AG04450 (cell line): ENCODE measurements around the gene SMIM41. TPM values are rescaled to one million over a fixed set of nuclear protein-coding genes. Genes with fewer than 3 reads are reported as not detected.

Experiments
- CTCF ChIA-PET: fragments of 300-600, 350-600 bp; formaldehyde crosslinking; extraction: SDS; loops from one replicate; lab custom pipeline; 2022; ENCODE audit warnings: antibody characterized with exemption, inconsistent platforms; lab: Charles Lee
- POLR2A ChIA-PET: fragments of 350-600 bp; formaldehyde crosslinking; extraction: SDS; loops from one replicate; lab custom pipeline; 2021; ENCODE audit warnings: antibody characterized with exemption, inconsistent platforms; lab: Yijun Ruan, JAX
- DNase-seq: peaks from one replicate; pipeline ENCODE4 v3.0.0-alpha.2; 2011; ENCODE audit warnings: low read depth, low spot score
- H3K27ac ChIP-seq: one replicate; pipeline ENCODE4 v1.5.1; 2012; ENCODE audit warnings: low read depth, low read length, control low read depth
- H3K27me3 ChIP-seq: one replicate; pipeline ENCODE4 v1.6.0; 2012; ENCODE audit warnings: low read length; ENCODE audit not compliant: control insufficient read depth, insufficient read depth
- H3K4me3 ChIP-seq: 2 replicates; pipeline ENCODE4 v1.5.1; 2011; ENCODE audit warnings: mild to moderate bottlenecking, low read depth, low read length, control low read depth
- H3K9me3 ChIP-seq: 2 replicates; pipeline ENCODE4 v1.5.1; 2012; ENCODE audit warnings: low read length; ENCODE audit not compliant: control insufficient read depth, insufficient read depth
- polyA plus RNA-seq: library from polyadenylated mRNA; depleted of rRNA; stranded (reverse); fragments of >200 nt; gene quantifications from 2 replicates; pipeline ENCODE4 v1.2.3, GENCODE V29; 2011
- TF ChIP-seq, protein P1 (sequence below): IDR thresholded peaks from 2 replicates; pipeline ENCODE4 v1.5.1; 2011; ENCODE audit warnings: low read depth, low read length, control low read depth, inconsistent platforms

Gene SMIM41
- polyA plus RNA-seq, 1 experiment = not detected

DNA sequence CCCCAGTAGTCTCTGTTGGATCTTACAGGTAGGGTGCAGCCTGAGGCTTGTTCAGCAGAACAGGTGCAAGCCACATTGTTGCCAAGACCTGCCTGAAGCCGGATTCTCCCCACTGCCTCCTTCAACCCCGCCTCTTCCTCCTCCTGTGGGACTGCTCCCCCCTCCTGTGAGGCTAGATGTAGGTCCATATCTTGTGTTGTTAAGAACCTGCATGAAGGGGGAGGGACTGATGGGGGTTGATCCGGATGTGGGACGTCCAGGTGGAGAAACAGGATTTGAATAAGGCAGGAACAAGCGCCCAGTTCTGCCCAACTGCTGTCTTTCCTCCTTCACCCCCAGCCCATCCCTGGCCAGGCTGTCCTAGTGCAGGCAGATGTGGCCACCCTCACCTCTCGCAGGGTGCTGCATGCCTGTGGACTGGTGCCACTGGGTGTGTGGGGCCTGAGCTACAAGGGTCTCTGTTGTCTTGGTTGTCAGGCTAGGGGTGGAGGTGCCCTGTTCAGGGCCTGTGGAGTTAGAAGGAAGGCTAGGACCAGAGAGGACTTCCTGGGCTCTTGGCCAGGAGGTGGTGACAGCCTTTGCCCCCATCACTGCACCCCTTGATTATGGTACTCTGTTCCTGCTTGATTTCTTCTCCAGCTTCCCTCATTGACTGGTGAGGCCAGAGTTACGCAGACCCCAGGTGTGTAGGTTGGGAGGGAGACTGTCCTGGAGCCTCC lies 26.9 kb upstream of the SMIM41 start:
- H3K4me3 ChIP-seq = peak overlapping the region; percentile 79
- CTCF ChIA-PET = interaction anchor here (0.7 to 2.6 kb wide), 4 partner anchors 16 to 32 kb away, joined by 4 to 21 read pairs (median 7); no protein-coding TSS in a partner anchor
- DNase-seq = no peak
- no peaks in the 10 kb centered on the region for H3K27me3 ChIP-seq
- H3K27ac ChIP-seq = no peak overlapping the region
- POLR2A ChIA-PET = interaction anchor here (1.0 to 2.7 kb wide), 4 partner anchors 12 to 28 kb away, joined by 5 to 30 read pairs (median 13); partner anchors contain the start of gene ATG101
- TF ChIP-seq, protein P1, sequence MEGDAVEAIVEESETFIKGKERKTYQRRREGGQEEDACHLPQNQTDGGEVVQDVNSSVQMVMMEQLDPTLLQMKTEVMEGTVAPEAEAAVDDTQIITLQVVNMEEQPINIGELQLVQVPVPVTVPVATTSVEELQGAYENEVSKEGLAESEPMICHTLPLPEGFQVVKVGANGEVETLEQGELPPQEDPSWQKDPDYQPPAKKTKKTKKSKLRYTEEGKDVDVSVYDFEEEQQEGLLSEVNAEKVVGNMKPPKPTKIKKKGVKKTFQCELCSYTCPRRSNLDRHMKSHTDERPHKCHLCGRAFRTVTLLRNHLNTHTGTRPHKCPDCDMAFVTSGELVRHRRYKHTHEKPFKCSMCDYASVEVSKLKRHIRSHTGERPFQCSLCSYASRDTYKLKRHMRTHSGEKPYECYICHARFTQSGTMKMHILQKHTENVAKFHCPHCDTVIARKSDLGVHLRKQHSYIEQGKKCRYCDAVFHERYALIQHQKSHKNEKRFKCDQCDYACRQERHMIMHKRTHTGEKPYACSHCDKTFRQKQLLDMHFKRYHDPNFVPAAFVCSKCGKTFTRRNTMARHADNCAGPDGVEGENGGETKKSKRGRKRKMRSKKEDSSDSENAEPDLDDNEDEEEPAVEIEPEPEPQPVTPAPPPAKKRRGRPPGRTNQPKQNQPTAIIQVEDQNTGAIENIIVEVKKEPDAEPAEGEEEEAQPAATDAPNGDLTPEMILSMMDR = no peak
- no peaks in the 10 kb centered on the region for H3K9me3 ChIP-seq

DNA sequence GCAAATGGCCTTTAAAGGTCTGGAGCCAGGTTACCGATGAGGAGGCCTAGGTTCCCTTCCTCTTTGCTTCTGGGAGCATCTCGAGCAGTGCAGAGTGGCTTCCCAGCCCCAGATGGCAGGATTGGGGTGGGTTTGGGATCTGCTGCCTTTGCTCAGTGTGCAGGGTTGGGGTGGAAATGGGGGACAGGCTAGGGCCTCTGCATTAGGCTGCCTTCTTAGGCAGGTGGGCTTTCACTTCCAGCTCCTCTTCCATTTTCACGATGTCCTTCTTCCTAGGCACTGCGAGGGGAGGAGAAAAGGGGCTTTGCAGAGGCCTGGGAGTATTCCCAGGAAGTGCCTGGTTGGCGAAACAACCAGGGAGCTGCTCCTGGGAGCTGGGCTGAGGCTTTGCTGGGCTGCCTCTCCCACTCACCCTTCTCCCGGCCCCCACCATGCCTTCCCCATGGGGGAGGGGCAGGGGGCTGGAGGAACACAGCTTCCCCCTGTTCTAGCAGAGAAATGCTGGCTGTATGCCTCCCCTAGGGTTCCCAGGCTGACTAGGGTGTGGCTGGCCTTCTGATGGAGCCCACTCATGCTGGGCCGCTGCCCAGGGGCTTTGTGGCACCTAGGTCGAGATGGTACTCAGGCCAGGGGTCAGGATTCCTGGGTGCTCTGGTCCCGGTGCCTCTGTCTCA lies 25.8 kb upstream of the SMIM41 start:
- DNase-seq = no peak
- CTCF ChIA-PET = interaction anchor here (1.1 to 1.3 kb wide), 2 partner anchors 28 to 30 kb away, joined by 3 to 6 read pairs; no protein-coding TSS in a partner anchor
- H3K27ac ChIP-seq = no peak overlapping the region
- TF ChIP-seq, protein P1 = no peak
- POLR2A ChIA-PET = no interaction called here
- no peak overlapping the region for H3K4me3 ChIP-seq
- no peaks in the 10 kb centered on the region for H3K9me3 ChIP-seq
- no peaks in the 10 kb centered on the region for H3K27me3 ChIP-seq

DNA sequence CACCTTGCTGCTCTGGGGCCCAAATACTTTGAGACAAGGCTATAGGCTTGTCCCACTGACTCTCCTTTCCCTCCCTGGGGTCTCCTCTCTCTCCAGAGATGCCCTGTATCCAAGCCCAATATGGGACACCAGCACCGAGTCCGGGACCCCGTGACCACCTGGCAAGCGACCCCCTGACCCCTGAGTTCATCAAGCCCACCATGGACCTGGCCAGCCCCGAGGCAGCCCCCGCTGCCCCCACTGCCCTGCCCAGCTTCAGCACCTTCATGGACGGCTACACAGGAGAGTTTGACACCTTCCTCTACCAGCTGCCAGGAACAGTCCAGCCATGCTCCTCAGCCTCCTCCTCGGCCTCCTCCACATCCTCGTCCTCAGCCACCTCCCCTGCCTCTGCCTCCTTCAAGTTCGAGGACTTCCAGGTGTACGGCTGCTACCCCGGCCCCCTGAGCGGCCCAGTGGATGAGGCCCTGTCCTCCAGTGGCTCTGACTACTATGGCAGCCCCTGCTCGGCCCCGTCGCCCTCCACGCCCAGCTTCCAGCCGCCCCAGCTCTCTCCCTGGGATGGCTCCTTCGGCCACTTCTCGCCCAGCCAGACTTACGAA lies 25.2 kb upstream of the SMIM41 start:
- CTCF ChIA-PET = interaction anchor here (0.6 to 1.6 kb wide), 5 partner anchors 14 to 50 kb away, joined by 3 to 5 read pairs (median 3); no protein-coding TSS in a partner anchor

DNA sequence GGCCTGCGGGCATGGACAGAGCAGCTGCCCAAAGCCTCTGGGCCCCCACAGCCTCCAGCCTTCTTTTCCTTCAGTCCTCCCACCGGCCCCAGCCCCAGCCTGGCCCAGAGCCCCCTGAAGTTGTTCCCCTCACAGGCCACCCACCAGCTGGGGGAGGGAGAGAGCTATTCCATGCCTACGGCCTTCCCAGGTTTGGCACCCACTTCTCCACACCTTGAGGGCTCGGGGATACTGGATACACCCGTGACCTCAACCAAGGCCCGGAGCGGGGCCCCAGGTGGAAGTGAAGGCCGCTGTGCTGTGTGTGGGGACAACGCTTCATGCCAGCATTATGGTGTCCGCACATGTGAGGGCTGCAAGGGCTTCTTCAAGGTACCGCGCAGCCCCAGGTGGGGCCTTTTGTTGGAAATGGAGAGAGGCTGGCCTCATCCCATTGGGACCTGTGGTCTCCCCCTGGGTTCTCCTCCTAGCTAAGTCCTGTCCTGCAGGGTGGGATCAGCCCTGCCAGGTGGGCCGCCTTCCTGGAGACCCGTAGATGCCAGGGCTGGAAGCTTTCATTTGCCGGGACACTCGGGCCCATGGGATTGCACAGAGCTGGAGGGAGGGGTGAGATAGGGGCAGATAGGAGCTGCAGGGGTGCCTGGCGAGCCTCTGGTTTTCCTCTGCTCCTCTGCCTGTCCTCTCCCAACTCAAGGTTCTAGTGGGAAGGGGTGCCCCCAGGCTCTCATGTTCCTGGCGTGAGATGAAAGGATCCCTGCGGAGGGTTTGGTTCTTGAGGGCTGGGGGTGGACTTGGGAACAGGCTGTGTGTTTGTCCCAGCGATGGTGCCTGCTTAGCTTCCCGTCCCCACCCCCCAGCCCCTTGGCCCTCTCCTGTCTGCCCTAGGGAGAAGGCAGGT lies 24.4 kb upstream of the SMIM41 start:
- no peaks in the 10 kb centered on the region for H3K9me3 ChIP-seq
- POLR2A ChIA-PET = no interaction called here

More for the DNA sequence above, 25.2 kb upstream of the SMIM41 start:
- Histone ChIP-seq H3K9me3 (no peaks in the 10 kb centered on the region), H3K27me3 (no peaks in the 10 kb centered on the region), H3K27ac (no peak overlapping the region), H3K4me3 (no peak overlapping the region)
- POLR2A ChIA-PET = no interaction called here
- DNase-seq = no peak
- TF ChIP-seq, protein P1 = no peak

More for the DNA sequence above, 24.4 kb upstream of the SMIM41 start:
- Histone ChIP-seq H3K27ac (no peak overlapping the region), H3K4me3 (no peak overlapping the region), H3K27me3 (no peaks in the 10 kb centered on the region)
- DNase-seq = no peak
- CTCF ChIA-PET = interaction anchor here (0.6 to 1.6 kb wide), 4 partner anchors 13 to 51 kb away, joined by 3 to 5 read pairs (median 3); no protein-coding TSS in a partner anchor
- TF ChIP-seq, protein P1 = no peak
